HepG2 (cell line): ENCODE measurements around the gene AIMP2. TPM values are rescaled to one million over a fixed set of nuclear protein-coding genes. Genes with fewer than 3 reads are reported as not detected.
A peak's percentile ranks its signal among the peaks of the same experiment; 100 is the strongest.

ENCODE experiments used
- ATAC-seq: fragments of 200-7000 bp; cut with Tn5 transposase; 3 replicates; pipeline ENCODE4 v1.9.1; 2020; ENCODE audit warnings: mild to moderate bottlenecking, moderate library complexity
- BruUV-seq: library from RNA; stranded (reverse); fragments of 400-500 nt; replicated peaks from 2 replicates; lab custom pipeline; 2021; lab: Mats Ljungman, UMichigan
- CTCF ChIA-PET: fragments of 300-600 bp; formaldehyde crosslinking; extraction: SDS; loops from one replicate; lab custom pipeline; 2021; ENCODE audit warnings: low total read pairs, inconsistent platforms, low intra/inter-chr PET ratio; lab: Yijun Ruan, JAX
- POLR2A ChIA-PET: fragments of 350-600 bp; sonication (Branson Sonifier 250); formaldehyde crosslinking; loops from one replicate; lab custom pipeline; 2020; ENCODE audit warnings: antibody characterized with exemption, inconsistent platforms; lab: Yijun Ruan, JAX
- DNase-seq: peaks from one replicate; pipeline ENCODE4 v3.0.0-alpha.2; 2015; ENCODE audit warnings: low spot score
- FAIRE-seq: peaks from 3 replicates; lab custom pipeline; 2011; peaks lifted over from hg19 to GRCh38; lab: Jason Lieb, UNC
- H2AFZ ChIP-seq: one replicate; pipeline ENCODE4 v1.6.1; 2011; ENCODE audit warnings: low read length, inconsistent platforms
- H3K27ac ChIP-seq: fragments of 300-600 bp; 3 replicates; pipeline ENCODE4 v1.8.0; 2011; ENCODE audit warnings: mixed run types, mild to moderate bottlenecking, mixed read lengths, low read length, inconsistent platforms; ENCODE audit not compliant: insufficient read depth; ENCODE audit errors: extremely low read length
- H3K27me3 ChIP-seq, 2 experiments: fragments of 200-600 bp in 1 of 2; 2 replicates in 1 of 2; 3 replicates in 1 of 2; pipeline versions ENCODE4 v1.6.0 to v1.8.0; 2011; ENCODE audit warnings: low read length in 2 of 2, mild to moderate bottlenecking in 2 of 2, moderate library complexity in 2 of 2, inconsistent platforms in 1 of 2; ENCODE audit not compliant: insufficient read depth in 2 of 2, control insufficient read depth in 1 of 2
- H3K36me3 ChIP-seq, 2 experiments: fragments of 200-600 bp in 1 of 2; replicated peaks in 1 of 2; 2 replicates in 1 of 2; 3 replicates in 1 of 2; pipeline versions ENCODE4 v1.5.1 to v1.8.0; 2011; ENCODE audit warnings: low read length in 2 of 2, inconsistent platforms in 1 of 2; ENCODE audit not compliant: insufficient read depth in 2 of 2, control insufficient read depth in 1 of 2
- H3K4me1 ChIP-seq: 2 replicates; pipeline ENCODE4 v1.5.1; 2012; ENCODE audit warnings: low read length, inconsistent platforms; ENCODE audit not compliant: insufficient read depth
- H3K4me2 ChIP-seq: 2 replicates; pipeline ENCODE4 v1.6.0; 2011; ENCODE audit warnings: low read depth, low read length, inconsistent platforms
- H3K4me3 ChIP-seq, 3 experiments: fragments of 200-600 bp in 1 of 3; sonication (generic), shearing (Covaris generic) in 1 of 3; replicated peaks in 1 of 3; 2 replicates each; pipeline ENCODE4 v1.5.1; 2011 to 2016; ENCODE audit warnings: low read length in 3 of 3, inconsistent platforms in 2 of 3, low read depth in 2 of 3, mild to moderate bottlenecking in 2 of 3, control low read depth in 1 of 3, mixed read lengths in 1 of 3; ENCODE audit not compliant: insufficient read depth in 1 of 3
- H3K79me2 ChIP-seq: one replicate; pipeline ENCODE4 v1.6.1; 2011; ENCODE audit warnings: low read length, inconsistent platforms; ENCODE audit not compliant: insufficient read depth
- H3K9ac ChIP-seq: 2 replicates; pipeline ENCODE4 v1.6.0; 2011; ENCODE audit warnings: mild to moderate bottlenecking, low read depth, low read length, inconsistent platforms; ENCODE audit not compliant: insufficient read depth
- H3K9me3 ChIP-seq: 2 replicates; pipeline ENCODE4 v1.5.1; 2012; ENCODE audit warnings: mild to moderate bottlenecking, low read length
- H4K20me1 ChIP-seq: 2 replicates; pipeline ENCODE4 v1.6.0; 2011; ENCODE audit warnings: inconsistent platforms, mild to moderate bottlenecking, low read length, moderate library complexity; ENCODE audit not compliant: insufficient read depth
- ZNF263 ChIP-seq: sonication (generic); formaldehyde crosslinking; IDR thresholded peaks from 2 replicates; pipeline ENCODE4 v1.4.0; 2020; ENCODE audit warnings: missing genetic modification reagents
- ZNF558 ChIP-seq: sonication (generic); formaldehyde crosslinking; IDR thresholded peaks from 2 replicates; pipeline ENCODE4 v1.9.0; 2022; ENCODE audit warnings: mild to moderate bottlenecking, missing genetic modification reagents, borderline replicate concordance
- ZNF644 ChIP-seq: IDR thresholded peaks from 2 replicates; pipeline ENCODE4 v1.6.1; 2016; ENCODE audit warnings: low read depth
- ZNF709 ChIP-seq: sonication (generic); formaldehyde crosslinking; IDR thresholded peaks from 2 replicates; pipeline ENCODE4 v1.5.0; 2020; ENCODE audit warnings: mild to moderate bottlenecking, missing genetic modification reagents
- WGBS: methylation state at CpG from one replicate; pipeline ENCODE4 v1.1.6; 2017; ENCODE audit warnings: low lambda C conversion rate; 5-methylcytosine and 5-hydroxymethylcytosine counted together
- in situ Hi-C: cut with HindIII; loops from 2 replicates; pipeline ENCODE4 v1.10.0; 2017; ENCODE audit warnings: low pct_unique_long_range_greater_than_20kb; ENCODE audit not compliant: extremely low pct_ligation_motif_present
- intact Hi-C: fragments of 100-400 bp; cut with micrococcal nuclease; formaldehyde crosslinking; loops from one replicate; pipeline ENCODE4 v1.10.0; 2022; ENCODE audit not compliant: unreplicated experiment
- polyA plus RNA-seq, 8 experiments: library from polyadenylated mRNA; depleted of rRNA in 3 of 8; stranded (reverse) in 7 of 8; unstranded in 1 of 8; fragments of >200 nt; fragmentation: Illumina TruSeq in 4 of 8; extraction: Trizol in 4 of 8; gene quantifications; 2 replicates each; pipeline versions ENCODE4 v1.2.1 to v1.2.3, GENCODE V29; 2011 to 2016; ENCODE audit warnings: low read depth in 4 of 8, missing spikeins in 1 of 8, mixed read lengths in 1 of 8; ENCODE audit not compliant: insufficient read depth in 1 of 8
- total RNA-seq, 5 experiments: library from RNA; depleted of rRNA; stranded (reverse); fragments of >200 nt; fragmentation: Illumina TruSeq; extraction: Trizol; gene quantifications; 2 replicates each; pipeline ENCODE4 v1.2.3, GENCODE V29; 2016; ENCODE audit warnings: low read depth in 1 of 5
- TF ChIP-seq, protein P1 (sequence below): sonication (generic); formaldehyde crosslinking; IDR thresholded peaks from 2 replicates; pipeline ENCODE4 v1.5.0; 2020; ENCODE audit warnings: mild to moderate bottlenecking, missing genetic modification reagents

AIMP2 gene
- total and polyA plus RNA-seq, 2 of the 13 experiments (the other 11 are each of a cell fraction or from before 2014, with no cell fraction given) = 38.2 to 84.9 TPM

DNA sequence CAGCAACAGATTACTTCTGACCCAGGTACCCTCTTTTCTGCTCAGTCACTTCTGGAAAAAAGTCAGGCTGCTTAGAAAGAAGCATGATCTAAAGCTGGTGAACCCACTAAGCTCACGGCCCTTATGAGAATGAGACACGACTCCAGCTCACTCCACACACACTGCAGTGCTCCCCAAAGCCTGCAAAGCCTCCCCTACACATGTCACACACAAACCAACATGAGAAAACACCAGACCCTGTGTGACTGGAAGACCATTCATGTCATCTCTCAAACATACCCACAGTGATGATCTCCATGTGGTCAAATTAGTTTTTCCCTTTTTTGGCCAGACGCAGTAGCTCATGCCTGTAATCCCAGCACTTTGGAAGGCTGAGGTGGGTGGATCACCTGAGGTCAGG is 22.5 kb downstream of the AIMP2 start:
- POLR2A ChIA-PET = no interaction called here
- peaks cover 33 to 80% of the 10 kb centered on the region in 2 experiments for H3K36me3 ChIP-seq
- TF ChIP-seq ZNF644 (CRISPR knock-in tag) (no peak), ZNF558 (CRISPR knock-in tag) (no peak), ZNF263 (peak; percentile 62; the same call in 1 of the 2 replicates)
- TF ChIP-seq, protein P1, sequence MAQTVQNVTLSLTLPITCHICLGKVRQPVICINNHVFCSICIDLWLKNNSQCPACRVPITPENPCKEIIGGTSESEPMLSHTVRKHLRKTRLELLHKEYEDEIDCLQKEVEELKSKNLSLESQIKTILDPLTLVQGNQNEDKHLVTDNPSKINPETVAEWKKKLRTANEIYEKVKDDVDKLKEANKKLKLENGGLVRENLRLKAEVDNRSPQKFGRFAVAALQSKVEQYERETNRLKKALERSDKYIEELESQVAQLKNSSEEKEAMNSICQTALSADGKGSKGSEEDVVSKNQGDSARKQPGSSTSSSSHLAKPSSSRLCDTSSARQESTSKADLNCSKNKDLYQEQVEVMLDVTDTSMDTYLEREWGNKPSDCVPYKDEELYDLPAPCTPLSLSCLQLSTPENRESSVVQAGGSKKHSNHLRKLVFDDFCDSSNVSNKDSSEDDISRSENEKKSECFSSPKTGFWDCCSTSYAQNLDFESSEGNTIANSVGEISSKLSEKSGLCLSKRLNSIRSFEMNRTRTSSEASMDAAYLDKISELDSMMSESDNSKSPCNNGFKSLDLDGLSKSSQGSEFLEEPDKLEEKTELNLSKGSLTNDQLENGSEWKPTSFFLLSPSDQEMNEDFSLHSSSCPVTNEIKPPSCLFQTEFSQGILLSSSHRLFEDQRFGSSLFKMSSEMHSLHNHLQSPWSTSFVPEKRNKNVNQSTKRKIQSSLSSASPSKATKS (CRISPR knock-in tag) = no peak
- ATAC-seq (no peak), DNase-seq (no peak), FAIRE-seq (no peak)
- no peaks in the 10 kb centered on the region for H3K27me3 ChIP-seq
- 0 out of 2 replicates have a peak, but pooled peaks cover 2% of the 10 kb centered on the region for H4K20me1 ChIP-seq
- H3K9me3 ChIP-seq = no peaks in the 10 kb centered on the region
- H3K4me1 ChIP-seq = no peaks in the 10 kb centered on the region
- BruUV-seq = no TSS peak
- 100% methylated on average over 3 of the region's 3 CpGs for WGBS
- no peak overlapping the region for H2AFZ ChIP-seq
- in situ Hi-C loops (no loop called here), intact Hi-C loops (no loop called here)
- H3K79me2 ChIP-seq = no peaks in the 10 kb centered on the region
- CTCF ChIA-PET = no interaction called here
- no peak overlapping the region for H3K9ac ChIP-seq
- no peak overlapping the region for H3K27ac ChIP-seq
- H3K4me2 ChIP-seq = no peak overlapping the region
- no peak overlapping the region for H3K4me3 ChIP-seq

- Histone ChIP-seq H2AFZ (no peak overlapping the region), H3K36me3 (peaks cover 29 to 80% of the 10 kb centered on the region in 2 experiments)
Observed at GRCh38 chr7:6032167-6032566, 23.1 kb downstream of the AIMP2 start.

More at GRCh38 chr7:6032167-6032566, 23.1 kb downstream of the AIMP2 start:
- Histone ChIP-seq H3K79me2 (no peaks in the 10 kb centered on the region), H3K27ac (no peak overlapping the region), H3K27me3 (no peaks in the 10 kb centered on the region), H3K4me2 (no peak overlapping the region), H3K9ac (no peak overlapping the region), H4K20me1 (0 out of 2 replicates have a peak, but pooled peaks cover 2% of the 10 kb centered on the region), H3K4me1 (no peaks in the 10 kb centered on the region), H3K4me3 (no peak overlapping the region), H3K9me3 (no peaks in the 10 kb centered on the region)
- in situ Hi-C loops = no loop called here
- FAIRE-seq (no peak), ATAC-seq (no peak), DNase-seq (no peak)
- intact Hi-C loops = no loop called here
- ChIA-PET CTCF (no interaction called here), POLR2A (no interaction called here)
- WGBS = 98% methylated on average over 5 of the region's 5 CpGs
- BruUV-seq = no TSS peak
- no peak for TF ChIP-seq ZNF709
